Right atrium auricular region (tissue), 2 donors: ENCODE results near the gene GDI1. TPM values are rescaled to one million over a fixed set of nuclear protein-coding genes. Genes with fewer than 3 reads are reported as not detected.

ENCODE experiments used
- DNase-seq: peaks from one replicate; pipeline ENCODE4 v3.0.0-alpha.2; 2019; ENCODE audit warnings: low spot score
- H3K27ac ChIP-seq, 2 donors: fragments of 200-600 bp; sonication (generic); 1 replicate in 1 of 2; 2 replicates in 1 of 2; pipeline ENCODE4 v1.5.1; 2016 to 2019
- H3K27me3 ChIP-seq, 2 donors: fragments of 200-600 bp; sonication (generic); one replicate each; pipeline versions ENCODE4 v1.5.1 to v1.6.0; 2017 to 2019
- H3K36me3 ChIP-seq: fragments of 200-600 bp; sonication (generic); one replicate; pipeline ENCODE4 v1.5.1; 2016
- H3K4me1 ChIP-seq, 2 donors: fragments of 200-600 bp; sonication (generic); one replicate each; pipeline versions ENCODE4 v1.5.1 to v1.6.0; 2017 to 2019
- H3K4me3 ChIP-seq, 2 donors: fragments of 200-600 bp; sonication (generic); 1 replicate in 1 of 2; 2 replicates in 1 of 2; pipeline ENCODE4 v1.5.1; 2017 to 2019; ENCODE audit warnings: mild to moderate bottlenecking in 1 of 2, moderate library complexity in 1 of 2
- H3K9me3 ChIP-seq, 2 donors: fragments of 200-600 bp; sonication (generic); one replicate each; pipeline ENCODE4 v1.5.1; 2019
- CTCF ChIP-seq, 2 donors: fragments of 200-600 bp; sonication (generic); IDR thresholded peaks; one replicate each; pipeline ENCODE4 v1.5.1; 2019; ENCODE audit warnings: antibody characterized with exemption in 2 of 2
- total RNA-seq, 2 donors: library from RNA; depleted of rRNA; stranded (reverse); fragments of >200 nt; gene quantifications; one replicate each; pipeline ENCODE4 v1.1.0, GENCODE V29; 2016

Gene GDI1
- total RNA-seq, 2 donors from 2014 or later: 73.8 to 116 TPM

GRCh38 chrX:154444755-154445246 is 7.8 kb downstream of the GDI1 start:
- no peaks in the 10 kb centered on the region for H3K9me3 ChIP-seq
- H3K27me3 ChIP-seq: no peaks in the 10 kb centered on the region
- peaks cover 0 to 11% of the 10 kb centered on the region in 2 donors for H3K4me1 ChIP-seq
- TF ChIP-seq CTCF (IDR thresholded peaks at IDR 0.05): no peak
- H3K27ac ChIP-seq: peak overlapping the region; percentile 75 to 91
- no peak for DNase-seq
- H3K36me3 ChIP-seq: peaks cover 33% of the 10 kb centered on the region
- peak overlapping the region; percentile 49 to 51 for H3K4me3 ChIP-seq

GRCh38 chrX:154445776-154446175 is 8.8 kb downstream of the GDI1 start:
- DNase-seq: no peak
- H3K27ac ChIP-seq: no peak overlapping the region
- no peak for TF ChIP-seq CTCF (IDR thresholded peaks at IDR 0.05)
- peaks cover 0 to 11% of the 10 kb centered on the region in 2 donors for H3K4me1 ChIP-seq
- H3K9me3 ChIP-seq: no peaks in the 10 kb centered on the region
- peaks cover 28% of the 10 kb centered on the region for H3K36me3 ChIP-seq
- no peak overlapping the region for H3K4me3 ChIP-seq
- no peaks in the 10 kb centered on the region for H3K27me3 ChIP-seq

- no peak overlapping the region for H3K27ac ChIP-seq
- DNase-seq: no peak
Measured at GRCh38 chrX:154446430-154446829, 9.5 kb downstream of the GDI1 start.

GRCh38 chrX:154448484-154448883 is 11.5 kb downstream of the GDI1 start:
- H3K9me3 ChIP-seq: no peaks in the 10 kb centered on the region
- no peak overlapping the region for H3K4me3 ChIP-seq
- peaks cover 15% of the 10 kb centered on the region for H3K36me3 ChIP-seq
- no peak for DNase-seq
- no peak for TF ChIP-seq CTCF (IDR thresholded peaks at IDR 0.05)
- H3K27ac ChIP-seq: no peak overlapping the region
- no peaks in the 10 kb centered on the region for H3K27me3 ChIP-seq
- H3K4me1 ChIP-seq: peaks cover 0 to 10% of the 10 kb centered on the region in 2 donors

More at GRCh38 chrX:154446430-154446829, 9.5 kb downstream of the GDI1 start:
- H3K4me1 ChIP-seq: peaks cover 0 to 11% of the 10 kb centered on the region in 2 donors
- TF ChIP-seq CTCF (IDR thresholded peaks at IDR 0.05): no peak
- H3K4me3 ChIP-seq: no peak overlapping the region
- H3K9me3 ChIP-seq: no peaks in the 10 kb centered on the region
- peaks cover 28% of the 10 kb centered on the region for H3K36me3 ChIP-seq
- no peaks in the 10 kb centered on the region for H3K27me3 ChIP-seq

- H3K27me3 ChIP-seq: no peaks in the 10 kb centered on the region
- no peak overlapping the region for H3K27ac ChIP-seq
- no peak for TF ChIP-seq CTCF (IDR thresholded peaks at IDR 0.05)
- no peak for DNase-seq
- no peak overlapping the region for H3K4me3 ChIP-seq
- H3K4me1 ChIP-seq: peaks cover 0 to 7% of the 10 kb centered on the region in 2 donors
- H3K36me3 ChIP-seq: peaks cover 15% of the 10 kb centered on the region
- no peaks in the 10 kb centered on the region for H3K9me3 ChIP-seq
Measured at GRCh38 chrX:154449618-154450017, 12.7 kb downstream of the GDI1 start.

- DNase-seq: no peak
- peaks cover 15% of the 10 kb centered on the region for H3K36me3 ChIP-seq
- no peak for TF ChIP-seq CTCF (IDR thresholded peaks at IDR 0.05)
- no peak overlapping the region for H3K27ac ChIP-seq
- no peaks in the 10 kb centered on the region for H3K27me3 ChIP-seq
- no peaks in the 10 kb centered on the region for H3K4me1 ChIP-seq
- no peak overlapping the region for H3K4me3 ChIP-seq
- H3K9me3 ChIP-seq: no peaks in the 10 kb centered on the region
Measured at GRCh38 chrX:154450312-154450711, 13.4 kb downstream of the GDI1 start.
